H9 (cell line): Measurements from ENCODE around the gene MSMP. TPM values are rescaled to one million over a fixed set of nuclear protein-coding genes. Genes with fewer than 3 reads are reported as not detected.

ENCODE experiments used
- DNase-seq: peaks from one replicate; pipeline ENCODE4 v3.0.0-alpha.2; 2017
- H2AFZ ChIP-seq: one replicate; pipeline ENCODE4 v1.6.1; 2013; ENCODE audit warnings: mild to moderate bottlenecking, low read length, control low read depth, moderate library complexity
- H2AK5ac ChIP-seq: 2 replicates; pipeline ENCODE4 v1.6.1; 2013; ENCODE audit warnings: low read length, control low read depth, mixed read lengths; ENCODE audit not compliant: insufficient read length
- H2BK120ac ChIP-seq: one replicate; pipeline ENCODE4 v1.6.1; 2013; ENCODE audit warnings: low read depth, mild to moderate bottlenecking, low read length, control low read depth, inconsistent platforms; ENCODE audit not compliant: poor library complexity, severe bottlenecking
- H2BK12ac ChIP-seq: 2 replicates; pipeline ENCODE4 v1.6.1; 2013; ENCODE audit warnings: low read length, control low read depth, mixed read lengths, low read depth; ENCODE audit not compliant: insufficient read length
- H2BK15ac ChIP-seq: 2 replicates; pipeline ENCODE4 v1.6.1; 2013; ENCODE audit warnings: low read depth, low read length, control low read depth
- H2BK20ac ChIP-seq: one replicate; pipeline ENCODE4 v1.6.1; 2013; ENCODE audit warnings: low read depth, mild to moderate bottlenecking, low read length, control low read depth, inconsistent platforms; ENCODE audit not compliant: poor library complexity, severe bottlenecking
- H2BK5ac ChIP-seq: 2 replicates; pipeline ENCODE4 v1.6.1; 2013; ENCODE audit warnings: low read length, control low read depth, mixed read lengths; ENCODE audit not compliant: insufficient read length
- H3K14ac ChIP-seq: 2 replicates; pipeline ENCODE4 v1.6.1; 2013; ENCODE audit warnings: low read length, control low read depth; ENCODE audit not compliant: insufficient read depth
- H3K18ac ChIP-seq: 2 replicates; pipeline ENCODE4 v1.6.1; 2013; ENCODE audit warnings: low read depth, mild to moderate bottlenecking, mixed read lengths, low read length, control low read depth; ENCODE audit not compliant: insufficient read length
- H3K23ac ChIP-seq: 2 replicates; pipeline ENCODE4 v1.6.1; 2013; ENCODE audit warnings: low read length, control low read depth, mixed read lengths, low read depth; ENCODE audit not compliant: insufficient read length
- H3K23me2 ChIP-seq: 2 replicates; pipeline ENCODE4 v1.6.1; 2013; ENCODE audit warnings: low read depth, mild to moderate bottlenecking, mixed read lengths, low read length, control low read depth; ENCODE audit not compliant: insufficient read length, poor library complexity, severe bottlenecking
- H3K27ac ChIP-seq: 2 replicates; pipeline ENCODE4 v1.5.1; 2013; ENCODE audit warnings: low read length, control low read depth, mixed read lengths, low read depth; ENCODE audit not compliant: insufficient read length
- H3K27me3 ChIP-seq: 2 replicates; pipeline ENCODE4 v1.6.1; 2013; ENCODE audit warnings: low read length, control low read depth, inconsistent platforms; ENCODE audit not compliant: insufficient read depth
- H3K4ac ChIP-seq: 2 replicates; pipeline ENCODE4 v1.6.1; 2013; ENCODE audit warnings: low read depth, mild to moderate bottlenecking, control low read depth, inconsistent platforms, low read length, moderate library complexity
- H3K4me1 ChIP-seq: 2 replicates; pipeline ENCODE4 v1.6.1; 2013; ENCODE audit warnings: low read length, control low read depth, inconsistent platforms; ENCODE audit not compliant: insufficient read depth
- H3K4me2 ChIP-seq: 2 replicates; pipeline ENCODE4 v1.6.1; 2013; ENCODE audit warnings: low read length, control low read depth, mixed read lengths; ENCODE audit not compliant: insufficient read length, insufficient read depth
- H3K56ac ChIP-seq: 2 replicates; pipeline ENCODE4 v1.6.1; 2013; ENCODE audit warnings: low read depth, mild to moderate bottlenecking, mixed read lengths, low read length, control low read depth; ENCODE audit not compliant: insufficient read length
- H3K79me1 ChIP-seq: 2 replicates; pipeline ENCODE4 v1.6.1; 2013; ENCODE audit warnings: low read depth, mild to moderate bottlenecking, moderate library complexity, low read length, control low read depth, inconsistent platforms; ENCODE audit not compliant: insufficient read depth, poor library complexity, severe bottlenecking
- H3K79me2 ChIP-seq: 2 replicates; pipeline ENCODE4 v1.6.1; 2013; ENCODE audit warnings: low read length, control low read depth, inconsistent platforms; ENCODE audit not compliant: insufficient read depth
- H3K9ac ChIP-seq: 2 replicates; pipeline ENCODE4 v1.6.1; 2013; ENCODE audit warnings: low read length, control low read depth, mixed read lengths; ENCODE audit not compliant: insufficient read length; ENCODE audit errors: extremely low read depth
- H3K9me3 ChIP-seq: one replicate; pipeline ENCODE4 v1.6.1; 2013; ENCODE audit warnings: low read depth, low read length, inconsistent platforms; ENCODE audit not compliant: control insufficient read depth
- H3T11ph ChIP-seq: one replicate; pipeline ENCODE4 v1.6.1; 2013; ENCODE audit warnings: mild to moderate bottlenecking, low read length, control low read depth, inconsistent platforms
- H4K20me1 ChIP-seq: one replicate; pipeline ENCODE4 v1.6.1; 2013; ENCODE audit not compliant: control insufficient read depth, insufficient read length, insufficient read depth
- H4K5ac ChIP-seq: 2 replicates; pipeline ENCODE4 v1.6.1; 2013; ENCODE audit warnings: low read depth, mild to moderate bottlenecking, mixed read lengths, low read length, control low read depth; ENCODE audit not compliant: insufficient read length
- H4K8ac ChIP-seq: replicated peaks from 2 replicates; pipeline ENCODE4 v1.6.1; 2013; ENCODE audit warnings: low read length, control low read depth, mixed read lengths, low read depth; ENCODE audit not compliant: insufficient read length
- H4K91ac ChIP-seq: 2 replicates; pipeline ENCODE4 v1.6.1; 2013; ENCODE audit warnings: low read depth, mild to moderate bottlenecking, moderate library complexity, mixed read lengths, low read length, control low read depth; ENCODE audit not compliant: insufficient read length
- H3K27ac Mint-ChIP-seq, 3 experiments: 2 replicates in 2 of 3; 3 replicates in 1 of 3; pipeline ENCODE4 v1.8.0; 2020 to 2021; ENCODE audit warnings: mixed read lengths in 3 of 3, mild to moderate bottlenecking in 1 of 3, moderate library complexity in 1 of 3
- H3K27me3 Mint-ChIP-seq: 2 replicates; pipeline ENCODE4 v1.8.0; 2021; ENCODE audit warnings: low read depth, mild to moderate bottlenecking, moderate library complexity, mixed read lengths
- H3K36me3 Mint-ChIP-seq, 3 experiments: 2 replicates in 2 of 3; 3 replicates in 1 of 3; pipeline ENCODE4 v1.8.0; 2020 to 2021; ENCODE audit warnings: low read depth in 3 of 3, mixed read lengths in 3 of 3; ENCODE audit not compliant: insufficient read depth in 1 of 3
- H3K4me1 Mint-ChIP-seq, 2 experiments: 2 replicates each; pipeline ENCODE4 v1.8.0; 2020; ENCODE audit warnings: mixed read lengths in 2 of 2
- H3K4me3 Mint-ChIP-seq, 2 experiments: 2 replicates in 1 of 2; 3 replicates in 1 of 2; pipeline ENCODE4 v1.8.0; 2020 to 2021; ENCODE audit warnings: mild to moderate bottlenecking in 2 of 2, mixed read lengths in 2 of 2, moderate library complexity in 1 of 2
- H3K9me3 Mint-ChIP-seq, 2 experiments: 2 replicates in 1 of 2; 3 replicates in 1 of 2; pipeline ENCODE4 v1.8.0; 2020; ENCODE audit warnings: mild to moderate bottlenecking in 2 of 2, mixed read lengths in 2 of 2, moderate library complexity in 1 of 2
- CTCF ChIP-seq: fragments of 200-600 bp; sonication (generic); conservative IDR thresholded peaks from 3 replicates; pipeline ENCODE4 v1.8.0; 2021; ENCODE audit warnings: antibody characterized with exemption, mild to moderate bottlenecking
- WGBS: extraction: QIAGEN DNeasy Blood & Tissue Kit; methylation state at CpG from one replicate; pipeline ENCODE4 v1.1.7; 2013; ENCODE audit warnings: missing lambda C conversion rate, low lambda C conversion rate, mixed read lengths; ENCODE audit not compliant: insufficient read length; ENCODE audit errors: extremely low coverage; 5-methylcytosine and 5-hydroxymethylcytosine counted together
- total RNA-seq: library from RNA; stranded (reverse); gene quantifications from 2 replicates; pipeline ENCODE4 v1.2.1, GENCODE V29; 2021

Gene MSMP
- total RNA-seq, 1 experiment from 2014 or later = 0.83 TPM

- Histone ChIP-seq H3K4me1 (no peaks in the 10 kb centered on the region), H3T11ph (no peak overlapping the region), H3K4ac (no peak overlapping the region), H3K27me3 (no peaks in the 10 kb centered on the region), H2BK12ac (no peak overlapping the region), H2AK5ac (no peak overlapping the region), H2BK15ac (no peak overlapping the region), H3K79me2 (no peaks in the 10 kb centered on the region), H3K23ac (no peak overlapping the region), H4K8ac (no peak overlapping the region), H2BK20ac (no peak overlapping the region), H4K20me1 (no peaks in the 10 kb centered on the region), H3K79me1 (no peaks in the 10 kb centered on the region), H4K5ac (no peak overlapping the region), H3K9me3 (no peaks in the 10 kb centered on the region), H3K23me2 (no peaks in the 10 kb centered on the region), H2BK120ac (no peak overlapping the region), H3K4me2 (no peak overlapping the region), H2AFZ (no peak overlapping the region), H3K27ac (no peak overlapping the region), H3K9ac (no peak overlapping the region), H3K18ac (no peak overlapping the region), H3K14ac (no peak overlapping the region), H3K56ac (no peak overlapping the region), H2BK5ac (no peak overlapping the region), H4K91ac (no peak overlapping the region)
- Mint-ChIP-seq H3K27ac (no peak overlapping the region), H3K9me3 (no peaks in the 10 kb centered on the region), H3K4me1 (peaks cover 0 to 9% of the 10 kb centered on the region in 2 experiments; a peak in 2 of 4 replicates), H3K4me3 (no peak overlapping the region), H3K36me3 (peaks cover 57 to 94% (median 58%) of the 10 kb centered on the region in 3 experiments), H3K27me3 (no peaks in the 10 kb centered on the region; the same call in 1 of the 2 replicates)
- DNase-seq = no peak
- WGBS = no CpG with 5 or more reads among the region's 7 CpGs
- no peak for TF ChIP-seq CTCF
These were observed 43.1 kb downstream of the MSMP start for GRCh38 chr9:35710818-35711500.
